H54 (cell line): ENCODE results near the gene KCTD4.

Source experiments
- DNase-seq: peaks from one replicate; pipeline ENCODE4 v3.0.0; 2011; ENCODE audit warnings: low spot score, mixed read lengths; ENCODE audit not compliant: insufficient read length
- FAIRE-seq: peaks from 3 replicates; lab custom pipeline; 2011; peaks lifted over from hg19 to GRCh38; lab: Jason Lieb, UNC
- POLR2A ChIP-seq: IDR thresholded peaks from 2 replicates; pipeline ENCODE4 v1.6.1; 2011; ENCODE audit warnings: low read depth, mild to moderate bottlenecking, low read length

The KCTD4 gene

GRCh38 chr13:45178349-45179162 lies 22.3 kb downstream of the KCTD4 start:
- peak; percentile 93 for FAIRE-seq
- DNase-seq = no peak
- TF ChIP-seq POLR2A = no peak

- DNase-seq = no peak
- no peak for FAIRE-seq
- no peak for TF ChIP-seq POLR2A
Measured at GRCh38 chr13:45174478-45174877, 26.4 kb downstream of the KCTD4 start.

GRCh38 chr13:45168555-45168930 lies 32.3 kb downstream of the KCTD4 start:
- FAIRE-seq (no peak), DNase-seq (no peak)
- no peak for TF ChIP-seq POLR2A

- FAIRE-seq (peak; percentile 87), DNase-seq (no peak)
- no peak for TF ChIP-seq POLR2A
Measured at GRCh38 chr13:45167611-45168554, 33.0 kb downstream of the KCTD4 start.

- FAIRE-seq (no peak), DNase-seq (no peak)
- TF ChIP-seq POLR2A = no peak
Measured at GRCh38 chr13:45166858-45167257, 34.0 kb downstream of the KCTD4 start.

- FAIRE-seq (peak; percentile 94), DNase-seq (peak; percentile 40)
- TF ChIP-seq POLR2A = no peak
Measured at GRCh38 chr13:45162821-45163220, 38.0 kb downstream of the KCTD4 start.

- DNase-seq (no peak), FAIRE-seq (peak; percentile 48)
- no peak for TF ChIP-seq POLR2A
Measured at GRCh38 chr13:45162194-45162593, 38.7 kb downstream of the KCTD4 start.

- TF ChIP-seq POLR2A = no peak
- FAIRE-seq (no peak), DNase-seq (no peak)
Measured at GRCh38 chr13:45156565-45157361, 44.1 kb downstream of the KCTD4 start.

GRCh38 chr13:45149964-45150363 lies 50.9 kb downstream of the KCTD4 start:
- TF ChIP-seq POLR2A = no peak
- FAIRE-seq (no peak), DNase-seq (no peak)

GRCh38 chr13:45143346-45143751 lies 57.5 kb downstream of the KCTD4 start:
- FAIRE-seq (peak; percentile 38), DNase-seq (no peak)
- TF ChIP-seq POLR2A = no peak
